ENCODE results near the gene SENP7. TPM values are rescaled to one million over a fixed set of nuclear protein-coding genes. Genes with fewer than 3 reads are reported as not detected.
"Not testable (repeated sequence)": the region's sequence is repeated elsewhere in the genome, so short reads cannot be mapped to it uniquely, and the experiment has no call there.

Gene SENP7
- total and polyA plus RNA-seq, 12 donors: 6.2 to 43.0 (median 12.4) TPM

DNA sequence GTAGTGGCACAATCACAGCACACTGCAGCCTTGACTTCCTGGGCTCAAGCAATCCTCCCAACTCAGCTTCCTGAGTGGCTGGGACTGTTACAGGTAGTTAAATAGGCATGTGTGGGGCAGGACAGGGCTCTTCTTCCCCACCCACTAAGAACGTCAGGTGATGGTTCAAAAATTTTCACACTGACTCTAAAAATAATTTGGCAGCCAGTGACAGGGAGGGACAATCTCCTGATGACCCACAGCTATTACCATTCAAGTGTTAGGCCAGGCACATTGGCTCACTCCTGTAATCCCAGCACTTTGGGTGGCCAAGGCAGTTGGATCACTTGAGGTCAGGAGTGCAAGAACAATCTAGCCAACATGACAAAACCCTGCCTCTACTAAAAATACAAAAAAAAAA is 36.5 kb upstream of the SENP7 start:
- Histone ChIP-seq H3K9me3 (replicated peaks in 1 of 3) (no peaks in the 10 kb centered on the region), H3K36me3 (replicated peaks in 1 of 2) (no peaks in the 10 kb centered on the region), H3K4me1 (replicated peaks in 1 of 2) (no peaks in the 10 kb centered on the region), H3K27ac (no peak overlapping the region), H3K27me3 (no peaks in the 10 kb centered on the region), H3K4me3 (no peak overlapping the region)
- DNase-seq: no peak
- TF ChIP-seq, protein P1, sequence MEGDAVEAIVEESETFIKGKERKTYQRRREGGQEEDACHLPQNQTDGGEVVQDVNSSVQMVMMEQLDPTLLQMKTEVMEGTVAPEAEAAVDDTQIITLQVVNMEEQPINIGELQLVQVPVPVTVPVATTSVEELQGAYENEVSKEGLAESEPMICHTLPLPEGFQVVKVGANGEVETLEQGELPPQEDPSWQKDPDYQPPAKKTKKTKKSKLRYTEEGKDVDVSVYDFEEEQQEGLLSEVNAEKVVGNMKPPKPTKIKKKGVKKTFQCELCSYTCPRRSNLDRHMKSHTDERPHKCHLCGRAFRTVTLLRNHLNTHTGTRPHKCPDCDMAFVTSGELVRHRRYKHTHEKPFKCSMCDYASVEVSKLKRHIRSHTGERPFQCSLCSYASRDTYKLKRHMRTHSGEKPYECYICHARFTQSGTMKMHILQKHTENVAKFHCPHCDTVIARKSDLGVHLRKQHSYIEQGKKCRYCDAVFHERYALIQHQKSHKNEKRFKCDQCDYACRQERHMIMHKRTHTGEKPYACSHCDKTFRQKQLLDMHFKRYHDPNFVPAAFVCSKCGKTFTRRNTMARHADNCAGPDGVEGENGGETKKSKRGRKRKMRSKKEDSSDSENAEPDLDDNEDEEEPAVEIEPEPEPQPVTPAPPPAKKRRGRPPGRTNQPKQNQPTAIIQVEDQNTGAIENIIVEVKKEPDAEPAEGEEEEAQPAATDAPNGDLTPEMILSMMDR (IDR thresholded peaks at IDR 0.05): no peak
- TF ChIP-seq POLR2A (IDR thresholded peaks at IDR 0.05): no peak
- 64 to 90% (median 76%) methylated on average over 1 of the region's 1 CpG for WGBS, 4 donors
- intact Hi-C loops (cut with DNase I): no loop called here

DNA sequence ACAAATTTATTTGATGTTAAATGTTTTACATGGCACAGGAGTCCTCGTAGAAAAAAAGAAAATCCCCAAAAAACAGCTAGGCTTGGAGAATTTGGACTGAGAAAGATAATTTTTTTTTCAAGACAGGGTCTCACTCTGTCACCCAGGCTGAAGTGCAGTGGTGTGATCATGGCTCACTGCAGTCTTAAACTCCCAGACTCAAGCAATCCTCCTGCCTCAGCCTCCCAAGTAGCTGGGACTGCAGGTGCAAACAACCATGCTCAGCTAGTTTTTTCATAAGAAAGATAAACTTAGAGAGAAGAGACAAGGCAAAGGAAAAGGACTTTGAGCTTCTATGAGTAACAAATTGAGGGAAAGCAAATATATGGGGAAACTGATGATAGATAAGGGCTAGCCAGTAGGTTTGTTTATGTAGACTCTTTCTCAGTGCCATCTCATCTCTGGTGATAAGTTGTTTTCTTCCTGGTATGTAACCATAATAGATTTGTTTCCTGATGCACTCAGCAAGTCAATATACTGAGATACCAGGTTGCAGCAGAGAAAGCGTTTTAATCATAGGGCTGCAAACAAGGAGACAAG is 35.6 kb upstream of the SENP7 start:
- TF ChIP-seq POLR2A (IDR thresholded peaks at IDR 0.05): no peak
- 77 to 83% (median 79%) methylated on average over 2 of the region's 2 CpGs for WGBS, 4 donors
- Histone ChIP-seq H3K4me3 (no peak overlapping the region), H3K27ac (no peak overlapping the region), H3K9me3 (replicated peaks in 1 of 3) (no peaks in the 10 kb centered on the region), H3K4me1 (replicated peaks in 1 of 2) (no peaks in the 10 kb centered on the region), H3K27me3 (no peaks in the 10 kb centered on the region), H3K36me3 (replicated peaks in 1 of 2) (no peaks in the 10 kb centered on the region)
- intact Hi-C loops (cut with DNase I): no loop called here
- no peak for DNase-seq

DNA sequence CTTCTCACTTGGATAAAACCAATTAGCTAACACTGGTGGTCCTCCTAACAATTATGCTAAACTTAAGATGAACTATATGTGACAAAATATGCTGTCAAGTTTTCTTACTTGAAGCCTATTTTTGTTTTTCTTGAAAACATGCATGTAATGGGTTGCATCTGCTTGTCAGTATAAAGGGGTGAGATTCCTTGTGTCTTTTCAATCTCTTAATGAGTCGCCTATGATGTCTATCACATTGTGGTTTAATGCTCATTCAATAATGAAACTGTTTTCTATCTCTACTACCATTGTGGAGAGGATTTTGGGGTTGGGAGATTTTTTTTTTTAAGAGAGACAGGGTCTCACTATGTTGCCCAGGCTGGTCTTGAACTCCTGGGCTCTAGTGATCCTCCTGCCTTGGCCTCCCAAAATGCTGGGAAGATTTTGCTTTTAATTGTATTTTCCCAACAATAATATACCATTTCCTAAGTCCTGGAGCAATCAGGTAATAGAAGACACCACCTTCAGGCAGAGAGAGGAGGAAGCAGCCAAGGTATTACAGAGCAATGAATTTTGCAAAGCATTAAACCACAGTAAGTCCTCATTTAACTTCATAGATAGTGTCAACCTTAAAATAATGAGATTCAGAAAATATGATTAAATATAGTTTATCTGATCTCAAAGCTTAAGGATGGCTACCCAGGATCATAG is 31.3 kb upstream of the SENP7 start:
- TF ChIP-seq, protein P1 (IDR thresholded peaks at IDR 0.05): no peak
- no peak for TF ChIP-seq POLR2A (IDR thresholded peaks at IDR 0.05)
- WGBS, 4 donors: 56 to 78% (median 68%) methylated on average over 1 of the region's 1 CpG

DNA sequence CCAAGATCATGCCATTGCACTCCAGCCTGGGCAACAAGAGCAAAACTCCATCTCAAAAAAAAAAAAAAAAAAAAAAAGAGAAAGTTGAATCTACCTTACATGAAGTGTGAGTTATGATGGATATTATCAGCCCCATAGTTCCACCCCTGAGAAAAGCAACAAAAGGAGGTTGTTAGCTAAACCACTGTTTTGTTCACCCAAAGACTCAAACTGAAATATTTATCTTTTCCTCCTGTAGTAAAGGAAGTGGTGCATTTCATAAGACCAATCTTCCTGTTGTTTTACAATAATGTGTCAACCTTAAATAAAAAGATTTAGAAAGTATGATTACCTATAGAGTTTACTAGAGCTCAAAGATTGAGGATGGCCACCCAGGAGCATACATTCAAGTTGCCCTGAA is 29.9 kb upstream of the SENP7 start:
- H3K4me3 ChIP-seq: no peak overlapping the region
- H3K27ac ChIP-seq: no peak overlapping the region
- no peaks in the 10 kb centered on the region for H3K9me3 ChIP-seq (replicated peaks in 1 of 3)
- DNase-seq: no peak
- H3K27me3 ChIP-seq: no peaks in the 10 kb centered on the region
- no peaks in the 10 kb centered on the region for H3K4me1 ChIP-seq (replicated peaks in 1 of 2)
- no peaks in the 10 kb centered on the region for H3K36me3 ChIP-seq (replicated peaks in 1 of 2)
- TF ChIP-seq, protein P1 (IDR thresholded peaks at IDR 0.05): no peak
- TF ChIP-seq POLR2A (IDR thresholded peaks at IDR 0.05): no peak
- intact Hi-C loops (cut with DNase I): no loop called here

More for the DNA sequence above, 31.3 kb upstream of the SENP7 start:
- no peaks in the 10 kb centered on the region for H3K36me3 ChIP-seq (replicated peaks in 1 of 2)
- no peak overlapping the region for H3K27ac ChIP-seq
- no peak overlapping the region for H3K4me3 ChIP-seq
- intact Hi-C loops (cut with DNase I): no loop called here
- no peaks in the 10 kb centered on the region for H3K9me3 ChIP-seq (replicated peaks in 1 of 3)
- no peaks in the 10 kb centered on the region for H3K27me3 ChIP-seq
- H3K4me1 ChIP-seq (replicated peaks in 1 of 2): no peaks in the 10 kb centered on the region
- DNase-seq: no peak

DNA sequence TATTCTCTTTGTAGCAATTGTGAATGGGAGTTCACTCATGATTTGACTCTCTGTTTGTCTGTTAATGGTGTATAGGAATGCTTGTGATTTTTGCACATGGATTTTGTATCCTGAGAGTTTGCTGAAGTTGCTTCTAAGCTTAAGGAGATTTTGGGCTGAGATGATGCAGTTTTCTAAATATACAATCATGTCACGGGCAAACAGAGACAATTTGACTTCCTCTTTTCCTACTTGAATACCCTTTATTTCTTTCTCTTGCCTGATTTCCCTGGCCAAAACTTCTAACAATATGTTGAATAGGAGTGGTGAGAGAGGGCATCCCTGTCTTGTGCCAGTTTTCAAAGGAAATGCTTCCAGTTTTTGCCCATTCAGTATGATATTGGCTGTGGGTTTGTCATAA is 23.9 kb upstream of the SENP7 start:
- H3K27ac ChIP-seq; intact Hi-C loops (cut with DNase I): not testable (repeated sequence)
- 79 to 86% (median 80%) methylated on average over 1 of the region's 1 CpG for WGBS, 4 donors

More for the DNA sequence above, 23.9 kb upstream of the SENP7 start:
- H3K9me3 ChIP-seq (replicated peaks in 1 of 3); DNase-seq; H3K4me3 ChIP-seq; H3K4me1 ChIP-seq (replicated peaks in 1 of 2); H3K36me3 ChIP-seq (replicated peaks in 1 of 2); H3K27me3 ChIP-seq: not testable (repeated sequence)
